OCI-LY7 (cell line): ENCODE data around the gene CYB5RL. TPM values are rescaled to one million over a fixed set of nuclear protein-coding genes. Genes with fewer than 3 reads are reported as not detected.

Source experiments
- BruUV-seq: library from RNA; stranded (reverse); fragments of 400-500 nt; replicated peaks from 2 replicates; lab custom pipeline; 2021; lab: Mats Ljungman, UMichigan
- CTCF ChIA-PET: fragments of 300-600 bp; sonication (Branson Sonifier 250); formaldehyde crosslinking; loops from one replicate; lab custom pipeline; 2022; ENCODE audit warnings: antibody characterized with exemption; ENCODE audit not compliant: unreplicated experiment; lab: Charles Lee
- POLR2A ChIA-PET: fragments of 300-600 bp; sonication (Branson Sonifier 250); formaldehyde crosslinking; loops from one replicate; lab custom pipeline; 2022; ENCODE audit warnings: antibody characterized with exemption; lab: Charles Lee
- DNase-seq: peaks from one replicate; pipeline ENCODE4 v3.0.0-alpha.2; 2015; ENCODE audit warnings: low spot score
- H2AFZ ChIP-seq: fragments of 200-600 bp; sonication (generic), shearing (Covaris generic); 2 replicates; pipeline ENCODE4 v1.6.1; 2014; ENCODE audit warnings: mild to moderate bottlenecking, antibody characterized with exemption, low read length, moderate library complexity
- H3K27ac ChIP-seq: fragments of 200-600 bp; sonication (generic); 2 replicates; pipeline ENCODE4 v1.5.1; 2014; ENCODE audit warnings: mixed run types, low read depth, mild to moderate bottlenecking, moderate library complexity, low read length, inconsistent platforms; ENCODE audit not compliant: poor library complexity, severe bottlenecking
- H3K36me3 ChIP-seq: fragments of 200-600 bp; sonication (generic); 2 replicates; pipeline ENCODE4 v1.6.1; 2014; ENCODE audit warnings: mild to moderate bottlenecking, antibody characterized with exemption, low read length, moderate library complexity, mixed read lengths; ENCODE audit not compliant: insufficient read depth
- H3K4me1 ChIP-seq: fragments of 200-600 bp; sonication (generic); 2 replicates; pipeline ENCODE4 v1.5.1; 2014; ENCODE audit warnings: mild to moderate bottlenecking, low read length; ENCODE audit not compliant: insufficient read depth, poor library complexity, severe bottlenecking
- H3K4me2 ChIP-seq: fragments of 200-600 bp; sonication (generic); 2 replicates; pipeline ENCODE4 v1.6.1; 2014; ENCODE audit warnings: mild to moderate bottlenecking, low read length
- H3K4me3 ChIP-seq: fragments of 200-600 bp; sonication (generic); 2 replicates; pipeline ENCODE4 v1.5.1; 2014; ENCODE audit warnings: mild to moderate bottlenecking, low read depth, low read length; ENCODE audit not compliant: poor library complexity, severe bottlenecking
- H3K79me2 ChIP-seq: fragments of 200-600 bp; sonication (generic); 2 replicates; pipeline ENCODE4 v1.6.1; 2016; ENCODE audit warnings: low read depth, mild to moderate bottlenecking, low read length, moderate library complexity, mixed read lengths; ENCODE audit not compliant: insufficient read depth
- H3K9me2 ChIP-seq: fragments of 200-600 bp; sonication (generic); 2 replicates; pipeline ENCODE4 v1.6.1; 2016; ENCODE audit warnings: mild to moderate bottlenecking, low read length, mixed read lengths; ENCODE audit not compliant: insufficient read depth
- H3K9me3 ChIP-seq: fragments of 200-600 bp; sonication (generic); 2 replicates; pipeline ENCODE4 v1.6.1; 2014; ENCODE audit warnings: mild to moderate bottlenecking, mixed run types, low read length, mixed read lengths
- H4K20me1 ChIP-seq: fragments of 200-600 bp; sonication (generic); 2 replicates; pipeline ENCODE4 v1.6.1; 2014; ENCODE audit warnings: mild to moderate bottlenecking, antibody characterized with exemption, low read length, moderate library complexity, mixed read lengths; ENCODE audit not compliant: insufficient read depth
- EZH2phosphoT487 ChIP-seq: fragments of 200-600 bp; sonication (generic); IDR thresholded peaks from 2 replicates; pipeline ENCODE4 v1.6.1; 2018; ENCODE audit warnings: low read depth, borderline replicate concordance, mild to moderate bottlenecking, mixed run types, antibody characterized with exemption, low read length, moderate library complexity, mixed read lengths
- intact Hi-C: fragments of 100-400 bp; cut with micrococcal nuclease; formaldehyde crosslinking; loops from one replicate; pipeline ENCODE4 v1.10.0; 2022; ENCODE audit not compliant: unreplicated experiment
- total RNA-seq, 2 experiments: library from RNA; depleted of rRNA in 1 of 2; stranded (reverse); fragments of >200 nt in 1 of 2; shearing (Covaris generic) in 1 of 2; gene quantifications; 2 replicates each; pipeline ENCODE4 v1.2.3, GENCODE V29; 2014 to 2022
- TF ChIP-seq, protein P1 (sequence below): fragments of 200-600 bp; sonication (generic); conservative IDR thresholded peaks from 2 replicates; pipeline ENCODE4 v1.5.1; 2014; ENCODE audit warnings: mild to moderate bottlenecking, antibody characterized with exemption, low read length, moderate library complexity, mixed read lengths

The CYB5RL gene
- total RNA-seq, 2 experiments from 2014 or later = 10.4 to 20.6 TPM

DNA sequence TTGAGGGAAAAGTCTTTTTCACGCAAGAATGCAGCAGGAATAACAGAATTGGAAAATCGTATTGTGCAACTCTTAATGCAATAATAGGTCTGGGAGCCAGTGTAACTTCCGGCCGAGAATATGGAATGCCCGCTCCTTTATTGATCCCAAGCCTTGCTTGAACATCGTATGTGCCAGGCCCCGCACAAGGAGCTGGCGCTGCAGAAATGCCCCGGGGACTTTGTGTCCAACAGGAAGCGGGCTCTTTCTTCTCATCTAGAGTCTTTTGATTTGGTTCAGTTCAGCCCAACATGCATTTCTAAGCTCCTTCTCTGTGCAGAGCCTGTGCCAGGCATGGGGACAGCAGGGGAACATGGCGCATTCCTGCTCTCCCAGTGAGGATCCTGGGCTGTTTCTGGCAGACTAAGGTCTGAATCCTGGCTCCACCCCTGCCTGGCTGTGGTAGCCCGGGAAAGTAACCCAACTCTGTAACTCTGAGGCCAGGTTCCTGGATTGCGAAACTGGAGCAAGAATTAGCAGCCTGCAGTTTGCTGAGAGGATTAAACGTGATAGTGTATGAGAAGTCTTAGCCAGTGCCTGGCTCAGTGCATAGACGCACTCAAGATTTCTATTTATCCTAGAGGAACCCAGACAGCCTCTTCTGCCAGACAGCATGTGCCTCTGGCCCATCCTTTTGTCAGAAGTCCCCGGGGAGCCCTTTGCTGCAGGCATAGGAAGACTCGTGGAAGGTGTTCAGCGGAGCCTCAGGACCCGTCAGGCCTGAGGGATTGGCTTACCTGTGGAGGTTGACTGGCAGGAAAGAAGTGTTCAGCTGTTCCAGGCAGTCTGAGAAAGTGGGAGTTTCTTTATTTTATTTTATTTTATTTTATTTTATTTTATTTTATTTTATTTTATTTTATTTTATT is 46.0 kb downstream of the CYB5RL start:
- H3K9me2 ChIP-seq = no peaks in the 10 kb centered on the region
- H4K20me1 ChIP-seq = no peaks in the 10 kb centered on the region
- H3K36me3 ChIP-seq = no peaks in the 10 kb centered on the region
- intact Hi-C loops = no loop called here
- H3K4me1 ChIP-seq = peaks cover 7% of the 10 kb centered on the region
- H3K4me2 ChIP-seq = no peak overlapping the region
- H3K4me3 ChIP-seq = no peak overlapping the region
- H3K9me3 ChIP-seq = no peaks in the 10 kb centered on the region
- BruUV-seq = no TSS peak
- H3K79me2 ChIP-seq = no peaks in the 10 kb centered on the region
- no peak overlapping the region for H3K27ac ChIP-seq
- TF ChIP-seq, protein P1, sequence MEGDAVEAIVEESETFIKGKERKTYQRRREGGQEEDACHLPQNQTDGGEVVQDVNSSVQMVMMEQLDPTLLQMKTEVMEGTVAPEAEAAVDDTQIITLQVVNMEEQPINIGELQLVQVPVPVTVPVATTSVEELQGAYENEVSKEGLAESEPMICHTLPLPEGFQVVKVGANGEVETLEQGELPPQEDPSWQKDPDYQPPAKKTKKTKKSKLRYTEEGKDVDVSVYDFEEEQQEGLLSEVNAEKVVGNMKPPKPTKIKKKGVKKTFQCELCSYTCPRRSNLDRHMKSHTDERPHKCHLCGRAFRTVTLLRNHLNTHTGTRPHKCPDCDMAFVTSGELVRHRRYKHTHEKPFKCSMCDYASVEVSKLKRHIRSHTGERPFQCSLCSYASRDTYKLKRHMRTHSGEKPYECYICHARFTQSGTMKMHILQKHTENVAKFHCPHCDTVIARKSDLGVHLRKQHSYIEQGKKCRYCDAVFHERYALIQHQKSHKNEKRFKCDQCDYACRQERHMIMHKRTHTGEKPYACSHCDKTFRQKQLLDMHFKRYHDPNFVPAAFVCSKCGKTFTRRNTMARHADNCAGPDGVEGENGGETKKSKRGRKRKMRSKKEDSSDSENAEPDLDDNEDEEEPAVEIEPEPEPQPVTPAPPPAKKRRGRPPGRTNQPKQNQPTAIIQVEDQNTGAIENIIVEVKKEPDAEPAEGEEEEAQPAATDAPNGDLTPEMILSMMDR = no peak
- TF ChIP-seq EZH2phosphoT487 = no peak
- DNase-seq = no peak
- ChIA-PET CTCF (no interaction called here), POLR2A (no interaction called here)
- no peak overlapping the region for H2AFZ ChIP-seq

DNA sequence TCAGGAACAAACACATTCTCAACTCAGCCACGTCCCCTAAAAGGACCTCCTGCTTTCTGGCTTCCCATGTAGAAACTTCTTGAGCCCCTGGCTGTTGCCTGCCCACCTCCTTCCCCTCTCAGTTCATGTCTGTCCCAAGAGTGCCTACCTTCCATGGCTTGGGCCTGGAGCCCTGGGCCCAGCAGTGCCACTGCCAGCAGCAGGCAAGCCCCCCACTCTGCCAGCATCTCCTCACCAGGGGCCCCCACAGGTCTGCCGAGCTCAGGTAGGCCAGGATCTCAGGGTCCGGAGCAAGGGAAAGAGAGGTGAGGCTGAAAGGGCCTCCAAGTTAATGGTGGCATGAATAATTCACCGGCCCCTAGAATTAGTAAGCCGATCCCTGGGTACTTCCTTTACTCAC is 47.1 kb downstream of the CYB5RL start, which contains the start of gene CDCP2:
TSS of gene CDCP2 (minus strand) at position 305 of the 400 bp plus-strand sequence. CDS start at position 227, 78 bp downstream.
- no peaks in the 10 kb centered on the region for H3K4me1 ChIP-seq
- no peaks in the 10 kb centered on the region for H3K9me2 ChIP-seq
- no peaks in the 10 kb centered on the region for H3K79me2 ChIP-seq
- H3K4me2 ChIP-seq = no peak within 1 kb of the TSS
- H3K9me3 ChIP-seq = no peaks in the 10 kb centered on the region
- no TSS peak for BruUV-seq
- DNase-seq = no peak
- H2AFZ ChIP-seq = no peak within 1 kb of the TSS
- H3K36me3 ChIP-seq = no peaks in the 10 kb centered on the region
- POLR2A ChIA-PET = no interaction called here
- no peak for TF ChIP-seq EZH2phosphoT487
- TF ChIP-seq, protein P1 = no peak
- H3K4me3 ChIP-seq = no peak within 1 kb of the TSS
- H4K20me1 ChIP-seq = no peaks in the 10 kb centered on the region
- intact Hi-C loops = no loop called here
- H3K27ac ChIP-seq = no peak within 1 kb of the TSS
- CTCF ChIA-PET = no interaction called here

DNA sequence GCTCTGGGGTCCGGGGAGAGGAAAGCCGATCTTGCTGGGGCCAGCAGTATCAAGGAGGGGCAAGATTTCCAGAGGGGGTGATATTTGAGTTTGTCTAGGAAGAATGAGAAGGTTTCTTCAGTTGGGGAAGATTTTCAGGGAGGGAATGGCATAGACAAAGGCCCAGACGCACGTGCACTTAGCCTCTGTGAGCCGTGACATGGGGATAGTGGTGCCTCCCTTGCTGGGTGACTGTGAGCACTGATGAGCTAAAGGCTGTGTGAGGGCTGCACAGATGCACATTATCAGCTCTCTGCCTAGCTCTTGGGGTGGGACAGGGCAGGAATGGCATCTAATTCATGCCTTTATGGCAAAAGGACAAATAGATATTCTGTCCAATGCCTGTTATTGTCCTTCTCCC is 48.8 kb downstream of the CYB5RL start:
- DNase-seq = no peak
- no TSS peak for BruUV-seq
- Histone ChIP-seq H3K27ac (no peak overlapping the region), H2AFZ (no peak overlapping the region), H3K4me3 (no peak overlapping the region), H3K4me2 (no peak overlapping the region), H3K4me1 (no peaks in the 10 kb centered on the region), H3K36me3 (no peaks in the 10 kb centered on the region), H3K9me2 (no peaks in the 10 kb centered on the region), H3K79me2 (no peaks in the 10 kb centered on the region), H4K20me1 (no peaks in the 10 kb centered on the region), H3K9me3 (no peaks in the 10 kb centered on the region)
- intact Hi-C loops = no loop called here
- ChIA-PET POLR2A (no interaction called here), CTCF (no interaction called here)
- no peak for TF ChIP-seq EZH2phosphoT487
- TF ChIP-seq, protein P1 = no peak
